Liver (tissue), 9 donors: ENCODE results near the gene DPH2. TPM values are rescaled to one million over a fixed set of nuclear protein-coding genes. Genes with fewer than 3 reads are reported as not detected.

Experiments
- DNase-seq: peaks from one replicate; pipeline ENCODE4 v3.0.0-alpha.2; 2017; ENCODE audit warnings: low spot score
- H3K27ac ChIP-seq, 2 donors: one replicate each; pipeline ENCODE4 v1.7.0; 2013; ENCODE audit warnings: inconsistent platforms in 2 of 2, low read length in 2 of 2, control low read depth in 1 of 2, low read depth in 1 of 2, mild to moderate bottlenecking in 1 of 2
- H3K27me3 ChIP-seq, 4 donors: one replicate each; pipeline versions ENCODE4 v1.6.1 to v1.7.0; 2013; ENCODE audit warnings: low read length in 3 of 4, inconsistent platforms in 1 of 4, mild to moderate bottlenecking in 1 of 4, moderate library complexity in 1 of 4; ENCODE audit not compliant: control insufficient read depth in 4 of 4, insufficient read depth in 4 of 4
- H3K36me3 ChIP-seq, 4 donors: one replicate each; pipeline versions ENCODE4 v1.6.1 to v1.7.0; 2013; ENCODE audit warnings: low read length in 3 of 4, mild to moderate bottlenecking in 3 of 4, low read depth in 1 of 4, moderate library complexity in 1 of 4; ENCODE audit not compliant: control insufficient read depth in 4 of 4, insufficient read depth in 3 of 4
- H3K4me1 ChIP-seq, 4 donors: one replicate each; pipeline versions ENCODE4 v1.6.1 to v1.7.0; 2013; ENCODE audit warnings: low read length in 3 of 4, mild to moderate bottlenecking in 3 of 4, moderate library complexity in 1 of 4; ENCODE audit not compliant: control insufficient read depth in 4 of 4, insufficient read depth in 4 of 4
- H3K4me3 ChIP-seq, 3 donors: one replicate each; pipeline versions ENCODE4 v1.6.1 to v1.7.0; 2013; ENCODE audit warnings: low read length in 3 of 3, control low read depth in 1 of 3, low read depth in 1 of 3, mild to moderate bottlenecking in 1 of 3
- H3K9ac ChIP-seq, 2 donors: one replicate each; pipeline ENCODE4 v1.7.0; 2013; ENCODE audit warnings: low read length in 2 of 2, mild to moderate bottlenecking in 2 of 2, moderate library complexity in 2 of 2, control low read depth in 1 of 2, low read depth in 1 of 2
- H3K9me3 ChIP-seq, 4 donors: one replicate each; pipeline versions ENCODE4 v1.6.1 to v1.7.0; 2013; ENCODE audit warnings: low read length in 3 of 4; ENCODE audit not compliant: control insufficient read depth in 4 of 4
- CTCF ChIP-seq: fragments of 150-350 bp; IDR thresholded peaks from 2 replicates; pipeline ENCODE4 v1.5.1; 2017; ENCODE audit warnings: improper control_type of control experiment, low read depth, low read length; ENCODE audit not compliant: missing input control
- EGR1 ChIP-seq, 2 donors: IDR thresholded peaks; 2 replicates each; pipeline ENCODE4 v1.6.1; 2016 to 2018; ENCODE audit warnings: antibody characterized with exemption in 2 of 2, low read depth in 2 of 2
- FOXA1 ChIP-seq: IDR thresholded peaks from 2 replicates; pipeline ENCODE4 v1.6.1; 2016; ENCODE audit warnings: antibody characterized with exemption
- FOXA2 ChIP-seq: IDR thresholded peaks from 2 replicates; pipeline ENCODE4 v1.6.1; 2016; ENCODE audit warnings: antibody characterized with exemption
- GABPA ChIP-seq, 2 donors: IDR thresholded peaks in 1 of 2; conservative IDR thresholded peaks in 1 of 2; 2 replicates each; pipeline ENCODE4 v1.6.1; 2016; ENCODE audit warnings: antibody characterized with exemption in 2 of 2, mild to moderate bottlenecking in 1 of 2, moderate library complexity in 1 of 2
- HNF4A ChIP-seq, 2 donors: conservative IDR thresholded peaks; 2 replicates each; pipeline ENCODE4 v1.6.1; 2016; ENCODE audit warnings: antibody characterized with exemption in 2 of 2, mild to moderate bottlenecking in 2 of 2
- HNF4G ChIP-seq: IDR thresholded peaks from 2 replicates; pipeline ENCODE4 v1.6.1; 2016; ENCODE audit warnings: antibody characterized with exemption
- JUND ChIP-seq, 2 donors: IDR thresholded peaks; 2 replicates each; pipeline ENCODE4 v1.6.1; 2016; ENCODE audit warnings: antibody characterized with exemption in 2 of 2
- MAX ChIP-seq: IDR thresholded peaks from 2 replicates; pipeline ENCODE4 v1.6.1; 2016; ENCODE audit warnings: antibody characterized with exemption
- NR2F2 ChIP-seq: IDR thresholded peaks from 2 replicates; pipeline ENCODE4 v1.6.1; 2016; ENCODE audit warnings: antibody characterized with exemption
- RAD21 ChIP-seq, 2 donors: IDR thresholded peaks; 2 replicates each; pipeline ENCODE4 v1.6.1; 2016; ENCODE audit warnings: antibody characterized with exemption in 2 of 2, mild to moderate bottlenecking in 2 of 2
- REST ChIP-seq: IDR thresholded peaks from 2 replicates; pipeline ENCODE4 v1.6.1; 2016; ENCODE audit warnings: antibody characterized with exemption, mild to moderate bottlenecking
- RXRA ChIP-seq, 2 donors: IDR thresholded peaks; 2 replicates each; pipeline ENCODE4 v1.6.1; 2017 to 2018; ENCODE audit warnings: antibody characterized with exemption in 2 of 2, mild to moderate bottlenecking in 1 of 2
- SP1 ChIP-seq: IDR thresholded peaks from 2 replicates; pipeline ENCODE4 v1.6.1; 2018; ENCODE audit warnings: antibody characterized with exemption, mild to moderate bottlenecking
- TAF1 ChIP-seq: conservative IDR thresholded peaks from 2 replicates; pipeline ENCODE4 v1.6.1; 2016; ENCODE audit warnings: antibody characterized with exemption, mild to moderate bottlenecking
- YY1 ChIP-seq: IDR thresholded peaks from 2 replicates; pipeline ENCODE4 v1.6.1; 2016; ENCODE audit warnings: antibody characterized with exemption, mild to moderate bottlenecking
- WGBS: extraction: QIAGEN DNeasy Blood & Tissue Kit; methylation state at CpG from one replicate; pipeline ENCODE4 v1.1.7; 2013; 5-methylcytosine and 5-hydroxymethylcytosine counted together
- polyA plus RNA-seq, 2 donors: library from polyadenylated mRNA; stranded (reverse) in 1 of 2; unstranded in 1 of 2; fragments of 200-250 nt in 1 of 2; fragments of >200 nt in 1 of 2; fragmentation: Nextera tagmentation in 1 of 2; extraction: Ambion mirVana in 1 of 2; gene quantifications; one replicate each; pipeline versions ENCODE4 v1.2.1 to v1.2.3, GENCODE V29; 2013 to 2015
- total RNA-seq, 2 donors: library from RNA; depleted of rRNA; stranded (reverse); fragments of >200 nt; gene quantifications; one replicate each; pipeline ENCODE4 v1.2.3, GENCODE V29; 2014
- TF ChIP-seq, protein P1 (sequence below): IDR thresholded peaks from 2 replicates; pipeline ENCODE4 v1.6.1; 2016; ENCODE audit warnings: antibody characterized with exemption
- TF ChIP-seq, protein P2 (sequence below): IDR thresholded peaks from 2 replicates; pipeline ENCODE4 v1.6.1; 2016; ENCODE audit warnings: antibody characterized with exemption
- donor health status: healthy.
- donor health status: healthy.
- donor health status: healthy.
- donor health status: healthy.
- donor health status: healthy.

Gene DPH2
- total and polyA plus RNA-seq, 4 donors: 9.3 to 20.9 (median 15.4) TPM

- TF ChIP-seq REST (no peak), EGR1 (IDR thresholded peaks at IDR 0.05; ENCODE audit: low read depth in 2 of 2) (no peak), MAX (no peak)
Measured at GRCh38 chr1:43990271-43991199, 20.7 kb downstream of the DPH2 start (continued).

DNA sequence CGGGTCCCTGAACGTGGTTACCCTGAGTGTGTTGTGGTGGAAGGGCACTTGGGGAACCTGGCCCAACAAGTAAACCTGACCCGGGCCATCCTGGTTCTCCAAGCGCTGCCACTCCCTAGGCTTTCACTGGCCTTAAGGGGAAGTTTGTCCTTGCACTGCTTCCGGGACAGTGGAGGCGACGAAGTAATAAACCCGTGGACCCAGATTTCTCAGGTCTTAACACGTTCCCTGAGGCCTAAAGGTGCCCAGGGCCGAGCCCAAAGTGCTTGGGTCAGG, 21.3 kb downstream of the DPH2 start:
- Histone ChIP-seq H3K9ac (peak overlapping the region in 1 of 2 donors; percentile 21), H3K36me3 (no peaks in the 10 kb centered on the region), H3K4me3 (peak overlapping the region; percentile 56 to 67 (median 59)), H3K9me3 (no peaks in the 10 kb centered on the region), H3K27me3 (no peaks in the 10 kb centered on the region), H3K27ac (peak overlapping the region; percentile 45 to 77), H3K4me1 (peaks cover 0 to 16% (median 7%) of the 10 kb centered on the region in 4 donors)
- TF ChIP-seq RXRA (IDR thresholded peaks at IDR 0.05) (no peak), GABPA (IDR thresholded peaks at IDR 0.05 in 1 of 2, conservative IDR thresholded peaks at IDR 0.05 in 1 of 2) (no peak), HNF4G (no peak), RAD21 (IDR thresholded peaks at IDR 0.05) (no peak), JUND (IDR thresholded peaks at IDR 0.05) (no peak), FOXA2 (no peak), TAF1 (no peak), YY1 (no peak), EGR1 (IDR thresholded peaks at IDR 0.05; ENCODE audit: low read depth in 2 of 2) (no peak), MAX (no peak), CTCF (no peak), FOXA1 (no peak), HNF4A (conservative IDR thresholded peaks at IDR 0.05) (no peak), REST (no peak), NR2F2 (no peak), SP1 (no peak)
- TF ChIP-seq, protein P1, sequence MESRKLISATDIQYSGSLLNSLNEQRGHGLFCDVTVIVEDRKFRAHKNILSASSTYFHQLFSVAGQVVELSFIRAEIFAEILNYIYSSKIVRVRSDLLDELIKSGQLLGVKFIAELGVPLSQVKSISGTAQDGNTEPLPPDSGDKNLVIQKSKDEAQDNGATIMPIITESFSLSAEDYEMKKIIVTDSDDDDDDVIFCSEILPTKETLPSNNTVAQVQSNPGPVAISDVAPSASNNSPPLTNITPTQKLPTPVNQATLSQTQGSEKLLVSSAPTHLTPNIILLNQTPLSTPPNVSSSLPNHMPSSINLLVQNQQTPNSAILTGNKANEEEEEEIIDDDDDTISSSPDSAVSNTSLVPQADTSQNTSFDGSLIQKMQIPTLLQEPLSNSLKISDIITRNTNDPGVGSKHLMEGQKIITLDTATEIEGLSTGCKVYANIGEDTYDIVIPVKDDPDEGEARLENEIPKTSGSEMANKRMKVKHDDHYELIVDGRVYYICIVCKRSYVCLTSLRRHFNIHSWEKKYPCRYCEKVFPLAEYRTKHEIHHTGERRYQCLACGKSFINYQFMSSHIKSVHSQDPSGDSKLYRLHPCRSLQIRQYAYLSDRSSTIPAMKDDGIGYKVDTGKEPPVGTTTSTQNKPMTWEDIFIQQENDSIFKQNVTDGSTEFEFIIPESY: no peak
- TF ChIP-seq, protein P2, sequence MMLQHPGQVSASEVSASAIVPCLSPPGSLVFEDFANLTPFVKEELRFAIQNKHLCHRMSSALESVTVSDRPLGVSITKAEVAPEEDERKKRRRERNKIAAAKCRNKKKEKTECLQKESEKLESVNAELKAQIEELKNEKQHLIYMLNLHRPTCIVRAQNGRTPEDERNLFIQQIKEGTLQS: no peak
- no peak for DNase-seq
- 2% methylated on average over 10 of the region's 10 CpGs for WGBS
